PFSK-1 (cell line): ENCODE results near the gene DNAH6.

ENCODE experiments used
- POLR2AphosphoS5 ChIP-seq: IDR thresholded peaks from 2 replicates; pipeline ENCODE4 v1.6.1; 2012; ENCODE audit warnings: low read depth, mild to moderate bottlenecking, control low read depth, low read length, moderate library complexity
- SIN3A ChIP-seq: IDR thresholded peaks from 2 replicates; pipeline ENCODE4 v1.6.1; 2012; ENCODE audit warnings: mild to moderate bottlenecking, low read length, moderate library complexity, borderline replicate concordance; ENCODE audit not compliant: insufficient read depth
- TAF1 ChIP-seq: IDR thresholded peaks from 2 replicates; pipeline ENCODE4 v1.6.1; 2012; ENCODE audit warnings: low read length, control low read depth, borderline replicate concordance; ENCODE audit not compliant: insufficient read depth

DNA sequence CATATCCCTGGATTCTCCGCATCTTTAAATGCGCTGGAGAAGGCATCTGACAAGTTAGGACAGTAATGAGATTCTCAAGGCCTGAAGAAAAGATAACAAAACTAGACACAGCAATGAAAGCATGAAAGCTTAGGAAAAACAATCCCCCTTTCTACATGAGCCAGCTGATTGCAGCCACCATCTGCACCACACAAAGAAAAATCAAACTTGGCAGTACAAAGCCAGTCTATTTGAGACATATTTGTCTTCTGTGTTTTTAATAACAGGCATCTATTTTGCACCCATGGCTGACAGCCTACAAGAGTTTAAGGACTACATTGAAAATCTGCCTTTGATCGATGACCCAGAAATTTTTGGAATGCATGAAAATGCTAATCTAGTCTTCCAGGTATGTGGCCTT is 281.0 kb downstream of the DNAH6 start:
- no peak for TF ChIP-seq TAF1
- TF ChIP-seq POLR2AphosphoS5, result no peak
- TF ChIP-seq SIN3A, result no peak
